ENCODE results near the gene TSC2.

DNA sequence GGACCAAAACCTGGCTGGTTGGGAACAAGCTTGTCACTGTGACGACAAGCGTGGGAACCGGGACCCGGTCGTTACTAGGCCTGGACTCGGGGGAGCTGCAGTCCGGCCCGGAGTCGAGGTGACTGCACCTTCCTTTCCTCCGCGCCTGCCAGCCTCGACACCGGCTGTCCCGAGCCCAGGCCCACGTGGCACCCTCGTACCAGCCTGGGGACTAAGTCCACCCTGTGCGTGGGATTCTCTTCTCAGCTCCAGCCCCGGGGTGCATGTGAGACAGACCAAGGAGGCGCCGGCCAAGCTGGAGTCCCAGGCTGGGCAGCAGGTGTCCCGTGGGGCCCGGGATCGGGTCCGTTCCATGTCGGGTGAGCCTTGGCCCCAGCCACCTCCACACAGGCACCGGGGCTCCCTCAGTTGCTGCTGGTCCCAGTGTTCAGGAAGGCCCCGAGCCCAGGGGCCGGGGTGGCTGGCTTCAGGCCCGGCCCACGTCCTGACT lies 31.6 kb downstream of the TSC2 start:
- TF ChIP-seq IRF2 (CRISPR knock-in tag; IDR thresholded peaks at IDR 0.05; ENCODE audit: borderline replicate concordance, low read depth) (no peak), ZNF512 (CRISPR knock-in tag; IDR thresholded peaks at IDR 0.05; ENCODE audit: borderline replicate concordance) (no peak), NFYB (CRISPR knock-in tag; conservative IDR thresholded peaks at IDR 0.05; ENCODE audit: low read depth) (no peak), SMAD4 (CRISPR knock-in tag; IDR thresholded peaks at IDR 0.05) (no peak), TCF7 (CRISPR knock-in tag; IDR thresholded peaks at IDR 0.05; ENCODE audit: low read depth) (no peak), ATF1 (CRISPR knock-in tag; IDR thresholded peaks at IDR 0.05) (no peak), STAT6 (CRISPR knock-in tag; conservative IDR thresholded peaks at IDR 0.05; ENCODE audit: low read depth) (no peak)
- TF ChIP-seq, protein P1, sequence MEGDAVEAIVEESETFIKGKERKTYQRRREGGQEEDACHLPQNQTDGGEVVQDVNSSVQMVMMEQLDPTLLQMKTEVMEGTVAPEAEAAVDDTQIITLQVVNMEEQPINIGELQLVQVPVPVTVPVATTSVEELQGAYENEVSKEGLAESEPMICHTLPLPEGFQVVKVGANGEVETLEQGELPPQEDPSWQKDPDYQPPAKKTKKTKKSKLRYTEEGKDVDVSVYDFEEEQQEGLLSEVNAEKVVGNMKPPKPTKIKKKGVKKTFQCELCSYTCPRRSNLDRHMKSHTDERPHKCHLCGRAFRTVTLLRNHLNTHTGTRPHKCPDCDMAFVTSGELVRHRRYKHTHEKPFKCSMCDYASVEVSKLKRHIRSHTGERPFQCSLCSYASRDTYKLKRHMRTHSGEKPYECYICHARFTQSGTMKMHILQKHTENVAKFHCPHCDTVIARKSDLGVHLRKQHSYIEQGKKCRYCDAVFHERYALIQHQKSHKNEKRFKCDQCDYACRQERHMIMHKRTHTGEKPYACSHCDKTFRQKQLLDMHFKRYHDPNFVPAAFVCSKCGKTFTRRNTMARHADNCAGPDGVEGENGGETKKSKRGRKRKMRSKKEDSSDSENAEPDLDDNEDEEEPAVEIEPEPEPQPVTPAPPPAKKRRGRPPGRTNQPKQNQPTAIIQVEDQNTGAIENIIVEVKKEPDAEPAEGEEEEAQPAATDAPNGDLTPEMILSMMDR (IDR thresholded peaks at IDR 0.05) = no peak
